GM12878 (cell line): ENCODE results near the gene SYT14. TPM values are rescaled to one million over a fixed set of nuclear protein-coding genes. Genes with fewer than 3 reads are reported as not detected.

Experiments used
- ATAC-seq: fragments of 200-7000 bp; cut with Tn5 transposase; 3 replicates; pipeline ENCODE4 v1.9.1; 2020; ENCODE audit warnings: mild to moderate bottlenecking, moderate library complexity
- BruUV-seq: library from RNA; stranded (reverse); fragments of 400-500 nt; replicated peaks from 2 replicates; lab custom pipeline; 2021; lab: Mats Ljungman, UMichigan
- CTCF ChIA-PET: fragments of 300-600 bp; sonication (Branson Sonifier 250); formaldehyde crosslinking; extraction: SDS; loops from one replicate; lab custom pipeline; 2021; ENCODE audit warnings: inconsistent platforms; lab: Yijun Ruan, JAX
- POLR2A ChIA-PET: fragments of 350-600 bp; formaldehyde crosslinking; extraction: SDS; loops from one replicate; lab custom pipeline; 2021; ENCODE audit warnings: inconsistent platforms; lab: Charles Lee
- RAD21 ChIA-PET: fragments of 300-600 bp; sonication (Branson Sonifier 250); formaldehyde crosslinking; loops from one replicate; lab custom pipeline; 2023; ENCODE audit warnings: antibody characterized with exemption; ENCODE audit not compliant: unreplicated experiment; lab: Charles Lee
- SMC1A ChIA-PET: fragments of 300-600 bp; sonication (Branson Sonifier 250); formaldehyde crosslinking; loops from one replicate; lab custom pipeline; 2023; ENCODE audit not compliant: unreplicated experiment, uncharacterized antibody; lab: Charles Lee
- DNase-seq: peaks from one replicate; pipeline ENCODE4 v3.0.0-alpha.2; 2011; ENCODE audit warnings: low read depth, low spot score
- FAIRE-seq: peaks from 3 replicates; lab custom pipeline; 2011; peaks lifted over from hg19 to GRCh38; lab: Jason Lieb, UNC
- H2AFZ ChIP-seq: 2 replicates; pipeline ENCODE4 v1.6.0; 2011; ENCODE audit warnings: low read depth, low read length, control low read depth; ENCODE audit not compliant: control insufficient read depth
- H3K27ac ChIP-seq: 2 replicates; pipeline ENCODE4 v1.5.1; 2011; ENCODE audit warnings: control low read depth; ENCODE audit not compliant: control insufficient read depth, insufficient read depth
- H3K27me3 ChIP-seq, 2 experiments: replicated peaks in 1 of 2; 2 replicates each; pipeline versions ENCODE4 v1.6.0 to v1.6.1; 2011; ENCODE audit warnings: low read length in 1 of 2; ENCODE audit not compliant: control insufficient read depth in 2 of 2, insufficient read depth in 2 of 2
- H3K36me3 ChIP-seq, 2 experiments: 2 replicates each; pipeline ENCODE4 v1.5.1; 2011; ENCODE audit warnings: low read length in 1 of 2; ENCODE audit not compliant: control insufficient read depth in 2 of 2, insufficient read depth in 2 of 2
- H3K4me1 ChIP-seq: 2 replicates; pipeline ENCODE4 v1.6.1; 2011; ENCODE audit warnings: mild to moderate bottlenecking, low read length, moderate library complexity, mixed read lengths; ENCODE audit not compliant: control insufficient read depth, insufficient read depth
- H3K4me2 ChIP-seq: 2 replicates; pipeline ENCODE4 v1.6.0; 2011; ENCODE audit warnings: control low read depth; ENCODE audit not compliant: control insufficient read depth, insufficient read depth
- H3K4me3 ChIP-seq: fragments of 200-600 bp; sonication (generic); 2 replicates; pipeline ENCODE4 v1.5.1; 2016
- H3K79me2 ChIP-seq: 2 replicates; pipeline ENCODE4 v1.6.0; 2011; ENCODE audit warnings: low read length; ENCODE audit not compliant: control insufficient read depth, insufficient read depth
- H3K9ac ChIP-seq: 2 replicates; pipeline ENCODE4 v1.8.0; 2011; ENCODE audit warnings: low read length, control low read depth, mixed read lengths; ENCODE audit not compliant: control insufficient read depth, insufficient read depth
- H3K9me3 ChIP-seq: replicated peaks from 3 replicates; pipeline ENCODE4 v1.5.1; 2011; ENCODE audit warnings: mild to moderate bottlenecking, low read length; ENCODE audit not compliant: control insufficient read depth, insufficient read depth
- H4K20me1 ChIP-seq: 2 replicates; pipeline ENCODE4 v1.6.0; 2011; ENCODE audit not compliant: control insufficient read depth, insufficient read depth
- CBX5 ChIP-seq: sonication (generic); IDR thresholded peaks from 2 replicates; pipeline ENCODE4 v1.6.1; 2016; ENCODE audit warnings: low read depth, moderate library complexity, mild to moderate bottlenecking, inconsistent platforms
- HDGF ChIP-seq: fragments of 450-650 bp; IDR thresholded peaks from 2 replicates; pipeline ENCODE4 v1.6.1; 2016; ENCODE audit warnings: antibody characterized with exemption
- IRF4 ChIP-seq: IDR thresholded peaks from 2 replicates; pipeline ENCODE4 v1.6.1; 2011; ENCODE audit warnings: low read depth, low read length
- JUND ChIP-seq: IDR thresholded peaks from 2 replicates; pipeline ENCODE4 v1.6.1; 2012; ENCODE audit warnings: low read depth, mild to moderate bottlenecking, low read length, improper control_type of control experiment, moderate library complexity
- MEF2B ChIP-seq: fragments of 450-650 bp; IDR thresholded peaks from 2 replicates; pipeline ENCODE4 v1.6.1; 2018; ENCODE audit warnings: mild to moderate bottlenecking, moderate library complexity; ENCODE audit not compliant: partially characterized antibody, poor library complexity, severe bottlenecking
- MYB ChIP-seq: fragments of 150-350 bp; IDR thresholded peaks from 2 replicates; pipeline ENCODE4 v1.6.1; 2014; ENCODE audit warnings: mild to moderate bottlenecking, low read depth, low read length, borderline replicate concordance
- POLR2AphosphoS5 ChIP-seq: IDR thresholded peaks from 2 replicates; pipeline ENCODE4 v1.6.1; 2011; ENCODE audit warnings: mild to moderate bottlenecking, low read length, inconsistent platforms
- RUNX3 ChIP-seq: IDR thresholded peaks from 2 replicates; pipeline ENCODE4 v1.6.1; 2012; ENCODE audit warnings: low read length, inconsistent platforms
- SIN3A ChIP-seq: IDR thresholded peaks from 2 replicates; pipeline ENCODE4 v1.6.1; 2012; ENCODE audit warnings: low read depth, low read length, improper control_type of control experiment
- SREBF2 ChIP-seq: IDR thresholded peaks from 2 replicates; pipeline ENCODE4 v1.6.1; 2012; ENCODE audit warnings: mild to moderate bottlenecking, low read length
- TCF7 ChIP-seq: IDR thresholded peaks from 2 replicates; pipeline ENCODE4 v1.6.1; 2014; ENCODE audit warnings: antibody characterized with exemption, borderline replicate concordance
- ZNF384 ChIP-seq: IDR thresholded peaks from 2 replicates; pipeline ENCODE4 v1.6.1; 2012; ENCODE audit warnings: low read depth, mild to moderate bottlenecking, low read length, improper control_type of control experiment, borderline replicate concordance
- WGBS: methylation state at CpG from one replicate; pipeline ENCODE4 v1.1.6; 2016; ENCODE audit warnings: low lambda C conversion rate; ENCODE audit not compliant: insufficient replicate concordance, insufficient coverage; ENCODE audit errors: missing lambda C conversion rate; 5-methylcytosine and 5-hydroxymethylcytosine counted together
- in situ Hi-C: fragments of 300-500 bp; cut with MboI; formaldehyde crosslinking; loops from 9 replicates; pipeline ENCODE4 v1.14.3; 2018; ENCODE audit warnings: mixed read lengths
- intact Hi-C: fragments of 100-400 bp; cut with micrococcal nuclease; formaldehyde crosslinking; loops from one replicate; pipeline ENCODE4 v1.14.2; 2022; ENCODE audit not compliant: unreplicated experiment
- polyA plus RNA-seq, 11 experiments: library from polyadenylated mRNA; depleted of rRNA in 4 of 11; unstranded in 6 of 11; stranded (reverse) in 5 of 11; fragments of >200 nt; fragmentation: Nextera tagmentation in 4 of 11; fragmentation: Illumina TruSeq in 1 of 11; extraction: Ambion mirVana in 4 of 11; extraction: Trizol in 1 of 11; gene quantifications; 1 replicate in 1 of 11; 2 replicates in 10 of 11; pipeline versions ENCODE4 v1.2.1 to v1.2.3, GENCODE V29; 2011 to 2016; ENCODE audit warnings: inconsistent platforms in 2 of 11, missing spikeins in 2 of 11, low read depth in 1 of 11
- total RNA-seq, 4 experiments: library from RNA; depleted of rRNA in 3 of 4; stranded (reverse); fragments of >200 nt in 3 of 4; fragmentation: Illumina TruSeq in 1 of 4; extraction: Trizol in 1 of 4; gene quantifications; 2 replicates each; pipeline versions ENCODE4 v1.2.1 to v1.2.3, GENCODE V29; 2013 to 2021
- TF ChIP-seq, protein P1 (sequence below): IDR thresholded peaks from 2 replicates; pipeline ENCODE4 v1.6.1; 2012; ENCODE audit warnings: low read depth, low read length, improper control_type of control experiment
- TF ChIP-seq, protein P2 (sequence below): fragments of 450-650 bp; IDR thresholded peaks from 2 replicates; pipeline ENCODE4 v1.6.1; 2016; ENCODE audit warnings: mild to moderate bottlenecking
- TF ChIP-seq, protein P3 (sequence below): IDR thresholded peaks from 2 replicates; pipeline ENCODE4 v1.6.1; 2012; ENCODE audit warnings: mild to moderate bottlenecking, low read depth, low read length
- TF ChIP-seq, protein P4 (sequence below): IDR thresholded peaks from 2 replicates; pipeline ENCODE4 v1.6.1; 2012; ENCODE audit warnings: low read depth, low read length, improper control_type of control experiment
- TF ChIP-seq, protein P5 (sequence below): fragments of 450-650 bp; IDR thresholded peaks from 2 replicates; pipeline ENCODE4 v1.6.1; 2017; ENCODE audit warnings: borderline replicate concordance
- TF ChIP-seq, protein P6 (sequence below): fragments of 450-650 bp; IDR thresholded peaks from 2 replicates; pipeline ENCODE4 v1.6.1; 2016; ENCODE audit warnings: mild to moderate bottlenecking

SYT14 gene
- total and polyA plus RNA-seq, 10 of the 15 experiments (the other 5 are each of a cell fraction or from before 2014, with no cell fraction given) = under 0.01 TPM; not detected in 9

DNA sequence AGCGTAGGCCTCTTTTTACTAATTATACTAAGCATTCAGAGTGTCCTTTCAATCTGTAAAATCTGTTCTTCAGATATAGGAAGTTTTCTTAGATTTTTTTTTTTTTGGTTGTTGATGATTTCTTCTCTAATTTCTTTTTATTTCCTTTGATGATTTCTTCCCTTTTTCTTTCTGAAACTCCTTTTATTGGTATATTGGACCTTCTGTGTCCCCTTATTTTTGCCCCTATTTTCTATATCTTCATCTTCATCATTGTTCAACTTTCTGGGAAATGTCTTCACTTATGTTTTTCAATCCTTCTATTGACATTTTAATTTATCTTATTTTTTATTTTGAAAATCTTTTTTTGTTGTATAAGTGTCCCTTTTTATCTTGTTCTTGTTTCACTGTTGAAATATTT lies 17.2 kb upstream of the SYT14 start:
- intact Hi-C loops (no loop called here), in situ Hi-C loops (no loop called here)
- no peaks in the 10 kb centered on the region for H3K27me3 ChIP-seq
- BruUV-seq = no TSS peak
- no peak for DNase-seq
- ChIA-PET CTCF (no interaction called here), POLR2A (no interaction called here), RAD21 (no interaction called here), SMC1A (no interaction called here)
- H3K4me1 ChIP-seq = no peaks in the 10 kb centered on the region
- ATAC-seq = no peak
- no peaks in the 10 kb centered on the region for H3K36me3 ChIP-seq
- no peak overlapping the region for H3K4me2 ChIP-seq
- 86% methylated on average over 1 of the region's 1 CpG for WGBS
- no peaks in the 10 kb centered on the region for H4K20me1 ChIP-seq
- H3K4me3 ChIP-seq = no peak overlapping the region
- no peak for FAIRE-seq
- H3K27ac ChIP-seq = no peak overlapping the region
- no peaks in the 10 kb centered on the region for H3K9me3 ChIP-seq
- H3K79me2 ChIP-seq = no peaks in the 10 kb centered on the region
- H2AFZ ChIP-seq = no peak overlapping the region
- H3K9ac ChIP-seq = no peak overlapping the region
- TF ChIP-seq IRF4 (no peak), TCF7 (no peak), CBX5 (no peak), HDGF (no peak), RUNX3 (no peak), ZNF384 (no peak), MEF2B (no peak), SIN3A (no peak), POLR2AphosphoS5 (no peak), JUND (no peak), MYB (no peak), SREBF2 (no peak)
- TF ChIP-seq, protein P1, sequence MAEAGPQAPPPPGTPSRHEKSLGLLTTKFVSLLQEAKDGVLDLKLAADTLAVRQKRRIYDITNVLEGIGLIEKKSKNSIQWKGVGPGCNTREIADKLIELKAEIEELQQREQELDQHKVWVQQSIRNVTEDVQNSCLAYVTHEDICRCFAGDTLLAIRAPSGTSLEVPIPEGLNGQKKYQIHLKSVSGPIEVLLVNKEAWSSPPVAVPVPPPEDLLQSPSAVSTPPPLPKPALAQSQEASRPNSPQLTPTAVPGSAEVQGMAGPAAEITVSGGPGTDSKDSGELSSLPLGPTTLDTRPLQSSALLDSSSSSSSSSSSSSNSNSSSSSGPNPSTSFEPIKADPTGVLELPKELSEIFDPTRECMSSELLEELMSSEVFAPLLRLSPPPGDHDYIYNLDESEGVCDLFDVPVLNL = no peak
- TF ChIP-seq, protein P2, sequence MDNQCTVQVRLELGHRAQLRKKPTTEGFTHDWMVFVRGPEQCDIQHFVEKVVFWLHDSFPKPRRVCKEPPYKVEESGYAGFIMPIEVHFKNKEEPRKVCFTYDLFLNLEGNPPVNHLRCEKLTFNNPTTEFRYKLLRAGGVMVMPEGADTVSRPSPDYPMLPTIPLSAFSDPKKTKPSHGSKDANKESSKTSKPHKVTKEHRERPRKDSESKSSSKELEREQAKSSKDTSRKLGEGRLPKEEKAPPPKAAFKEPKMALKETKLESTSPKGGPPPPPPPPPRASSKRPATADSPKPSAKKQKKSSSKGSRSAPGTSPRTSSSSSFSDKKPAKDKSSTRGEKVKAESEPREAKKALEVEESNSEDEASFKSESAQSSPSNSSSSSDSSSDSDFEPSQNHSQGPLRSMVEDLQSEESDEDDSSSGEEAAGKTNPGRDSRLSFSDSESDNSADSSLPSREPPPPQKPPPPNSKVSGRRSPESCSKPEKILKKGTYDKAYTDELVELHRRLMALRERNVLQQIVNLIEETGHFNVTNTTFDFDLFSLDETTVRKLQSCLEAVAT = no peak
- TF ChIP-seq, protein P3, sequence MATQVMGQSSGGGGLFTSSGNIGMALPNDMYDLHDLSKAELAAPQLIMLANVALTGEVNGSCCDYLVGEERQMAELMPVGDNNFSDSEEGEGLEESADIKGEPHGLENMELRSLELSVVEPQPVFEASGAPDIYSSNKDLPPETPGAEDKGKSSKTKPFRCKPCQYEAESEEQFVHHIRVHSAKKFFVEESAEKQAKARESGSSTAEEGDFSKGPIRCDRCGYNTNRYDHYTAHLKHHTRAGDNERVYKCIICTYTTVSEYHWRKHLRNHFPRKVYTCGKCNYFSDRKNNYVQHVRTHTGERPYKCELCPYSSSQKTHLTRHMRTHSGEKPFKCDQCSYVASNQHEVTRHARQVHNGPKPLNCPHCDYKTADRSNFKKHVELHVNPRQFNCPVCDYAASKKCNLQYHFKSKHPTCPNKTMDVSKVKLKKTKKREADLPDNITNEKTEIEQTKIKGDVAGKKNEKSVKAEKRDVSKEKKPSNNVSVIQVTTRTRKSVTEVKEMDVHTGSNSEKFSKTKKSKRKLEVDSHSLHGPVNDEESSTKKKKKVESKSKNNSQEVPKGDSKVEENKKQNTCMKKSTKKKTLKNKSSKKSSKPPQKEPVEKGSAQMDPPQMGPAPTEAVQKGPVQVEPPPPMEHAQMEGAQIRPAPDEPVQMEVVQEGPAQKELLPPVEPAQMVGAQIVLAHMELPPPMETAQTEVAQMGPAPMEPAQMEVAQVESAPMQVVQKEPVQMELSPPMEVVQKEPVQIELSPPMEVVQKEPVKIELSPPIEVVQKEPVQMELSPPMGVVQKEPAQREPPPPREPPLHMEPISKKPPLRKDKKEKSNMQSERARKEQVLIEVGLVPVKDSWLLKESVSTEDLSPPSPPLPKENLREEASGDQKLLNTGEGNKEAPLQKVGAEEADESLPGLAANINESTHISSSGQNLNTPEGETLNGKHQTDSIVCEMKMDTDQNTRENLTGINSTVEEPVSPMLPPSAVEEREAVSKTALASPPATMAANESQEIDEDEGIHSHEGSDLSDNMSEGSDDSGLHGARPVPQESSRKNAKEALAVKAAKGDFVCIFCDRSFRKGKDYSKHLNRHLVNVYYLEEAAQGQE = no peak
- TF ChIP-seq, protein P4, sequence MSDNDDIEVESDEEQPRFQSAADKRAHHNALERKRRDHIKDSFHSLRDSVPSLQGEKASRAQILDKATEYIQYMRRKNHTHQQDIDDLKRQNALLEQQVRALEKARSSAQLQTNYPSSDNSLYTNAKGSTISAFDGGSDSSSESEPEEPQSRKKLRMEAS = no peak
- TF ChIP-seq, protein P5, sequence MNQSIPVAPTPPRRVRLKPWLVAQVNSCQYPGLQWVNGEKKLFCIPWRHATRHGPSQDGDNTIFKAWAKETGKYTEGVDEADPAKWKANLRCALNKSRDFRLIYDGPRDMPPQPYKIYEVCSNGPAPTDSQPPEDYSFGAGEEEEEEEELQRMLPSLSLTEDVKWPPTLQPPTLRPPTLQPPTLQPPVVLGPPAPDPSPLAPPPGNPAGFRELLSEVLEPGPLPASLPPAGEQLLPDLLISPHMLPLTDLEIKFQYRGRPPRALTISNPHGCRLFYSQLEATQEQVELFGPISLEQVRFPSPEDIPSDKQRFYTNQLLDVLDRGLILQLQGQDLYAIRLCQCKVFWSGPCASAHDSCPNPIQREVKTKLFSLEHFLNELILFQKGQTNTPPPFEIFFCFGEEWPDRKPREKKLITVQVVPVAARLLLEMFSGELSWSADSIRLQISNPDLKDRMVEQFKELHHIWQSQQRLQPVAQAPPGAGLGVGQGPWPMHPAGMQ = no peak
- TF ChIP-seq, protein P6, sequence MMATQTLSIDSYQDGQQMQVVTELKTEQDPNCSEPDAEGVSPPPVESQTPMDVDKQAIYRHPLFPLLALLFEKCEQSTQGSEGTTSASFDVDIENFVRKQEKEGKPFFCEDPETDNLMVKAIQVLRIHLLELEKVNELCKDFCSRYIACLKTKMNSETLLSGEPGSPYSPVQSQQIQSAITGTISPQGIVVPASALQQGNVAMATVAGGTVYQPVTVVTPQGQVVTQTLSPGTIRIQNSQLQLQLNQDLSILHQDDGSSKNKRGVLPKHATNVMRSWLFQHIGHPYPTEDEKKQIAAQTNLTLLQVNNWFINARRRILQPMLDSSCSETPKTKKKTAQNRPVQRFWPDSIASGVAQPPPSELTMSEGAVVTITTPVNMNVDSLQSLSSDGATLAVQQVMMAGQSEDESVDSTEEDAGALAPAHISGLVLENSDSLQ = no peak
